Suprapubic skin (tissue), 4 donors: Measurements from ENCODE around the gene ADGRE1. TPM values are rescaled to one million over a fixed set of nuclear protein-coding genes. Genes with fewer than 3 reads are reported as not detected.

Experiments
- DNase-seq, 2 donors: peaks; one replicate each; pipeline ENCODE4 v3.0.0-alpha.2; 2019; ENCODE audit warnings: low spot score in 2 of 2
- H3K27ac ChIP-seq: fragments of 200-600 bp; sonication (generic); one replicate; pipeline ENCODE4 v1.5.1; 2019
- H3K27me3 ChIP-seq: fragments of 200-600 bp; sonication (generic); one replicate; pipeline ENCODE4 v1.5.1; 2019
- H3K36me3 ChIP-seq: fragments of 200-600 bp; sonication (generic); one replicate; pipeline ENCODE4 v1.5.1; 2019
- H3K4me1 ChIP-seq: fragments of 200-600 bp; sonication (generic); one replicate; pipeline ENCODE4 v1.5.1; 2019
- H3K4me3 ChIP-seq: fragments of 200-600 bp; sonication (generic); one replicate; pipeline ENCODE4 v1.5.1; 2019; ENCODE audit warnings: mild to moderate bottlenecking
- H3K9me3 ChIP-seq: fragments of 200-600 bp; sonication (generic); one replicate; pipeline ENCODE4 v1.5.1; 2019
- CTCF ChIP-seq, 2 donors: fragments of 200-600 bp in 1 of 2; fragments of 450-650 bp in 1 of 2; sonication (generic) in 1 of 2; IDR thresholded peaks; one replicate each; pipeline ENCODE4 v1.5.1; 2016 to 2019; ENCODE audit warnings: antibody characterized with exemption in 2 of 2, mild to moderate bottlenecking in 1 of 2, moderate library complexity in 1 of 2
- EP300 ChIP-seq: sonication (generic); formaldehyde crosslinking; IDR thresholded peaks from one replicate; pipeline ENCODE4 v1.6.1; 2017; ENCODE audit warnings: antibody characterized with exemption
- POLR2A ChIP-seq, 2 donors: fragments of 450-650 bp; IDR thresholded peaks; one replicate each; pipeline ENCODE4 v1.6.1; 2017; ENCODE audit warnings: antibody characterized with exemption in 2 of 2, mild to moderate bottlenecking in 2 of 2, moderate library complexity in 2 of 2
- POLR2AphosphoS5 ChIP-seq, 3 donors: sonication (generic); formaldehyde crosslinking; IDR thresholded peaks; one replicate each; pipeline ENCODE4 v1.6.1; 2017; ENCODE audit warnings: antibody characterized with exemption in 3 of 3
- WGBS: methylation state at CpG from one replicate; pipeline ENCODE4 v1.1.5; 2018; 5-methylcytosine and 5-hydroxymethylcytosine counted together
- total RNA-seq, 4 donors: library from RNA; depleted of rRNA; stranded (reverse); fragments of >200 nt; gene quantifications; one replicate each; pipeline ENCODE4 v1.1.0, GENCODE V29; 2016

The ADGRE1 gene
- total RNA-seq, 4 donors from 2014 or later = not detected

- no peak for TF ChIP-seq CTCF (IDR thresholded peaks at IDR 0.05)
- Histone ChIP-seq H3K4me3 (no peak overlapping the region), H3K36me3 (no peaks in the 10 kb centered on the region), H3K27ac (no peak overlapping the region), H3K9me3 (no peaks in the 10 kb centered on the region), H3K27me3 (peaks cover 4% of the 10 kb centered on the region), H3K4me1 (no peaks in the 10 kb centered on the region)
- WGBS = 94% methylated on average over 3 of the region's 3 CpGs
- DNase-seq = no peak
These were observed 67.7 kb downstream of the ADGRE1 start for GRCh38 chr19:6955082-6955481.

- no peak for DNase-seq
- no peak overlapping the region for H3K4me3 ChIP-seq
These were observed 69.2 kb downstream of the ADGRE1 start for GRCh38 chr19:6956573-6956972.

GRCh38 chr19:6958791-6959190 lies 71.4 kb downstream of the ADGRE1 start:
- Histone ChIP-seq H3K4me1 (no peaks in the 10 kb centered on the region), H3K27ac (no peak overlapping the region), H3K36me3 (no peaks in the 10 kb centered on the region), H3K4me3 (no peak overlapping the region), H3K27me3 (no peaks in the 10 kb centered on the region), H3K9me3 (no peaks in the 10 kb centered on the region)
- WGBS = 80% methylated on average over 3 of the region's 3 CpGs
- no peak for DNase-seq
- no peak for TF ChIP-seq EP300
- no peak for TF ChIP-seq POLR2A (IDR thresholded peaks at IDR 0.05)
- TF ChIP-seq CTCF (IDR thresholded peaks at IDR 0.05) = no peak
- TF ChIP-seq POLR2AphosphoS5 (IDR thresholded peaks at IDR 0.05) = no peak

More at GRCh38 chr19:6956573-6956972, 69.2 kb downstream of the ADGRE1 start:
- Histone ChIP-seq H3K27ac (no peak overlapping the region), H3K27me3 (peaks cover 4% of the 10 kb centered on the region), H3K4me1 (no peaks in the 10 kb centered on the region), H3K36me3 (no peaks in the 10 kb centered on the region), H3K9me3 (no peaks in the 10 kb centered on the region)
- WGBS = 89% methylated on average over 1 of the region's 1 CpG
- TF ChIP-seq CTCF (IDR thresholded peaks at IDR 0.05) (no peak), POLR2A (IDR thresholded peaks at IDR 0.05) (no peak), POLR2AphosphoS5 (IDR thresholded peaks at IDR 0.05) (no peak), EP300 (no peak)

- H3K4me3 ChIP-seq = no peak overlapping the region
- H3K4me1 ChIP-seq = no peaks in the 10 kb centered on the region
- H3K9me3 ChIP-seq = no peaks in the 10 kb centered on the region
- WGBS = 76% methylated on average over 6 of the region's 6 CpGs
- no peak for DNase-seq
- no peak overlapping the region for H3K27ac ChIP-seq
- H3K36me3 ChIP-seq = no peaks in the 10 kb centered on the region
- TF ChIP-seq EP300 = no peak
- no peak for TF ChIP-seq POLR2AphosphoS5 (IDR thresholded peaks at IDR 0.05)
- no peak for TF ChIP-seq POLR2A (IDR thresholded peaks at IDR 0.05)
- no peak for TF ChIP-seq CTCF (IDR thresholded peaks at IDR 0.05)
- H3K27me3 ChIP-seq = peaks cover 3% of the 10 kb centered on the region
These were observed 76.0 kb downstream of the ADGRE1 start for GRCh38 chr19:6963244-6963852.

GRCh38 chr19:6963937-6964336 lies 76.6 kb downstream of the ADGRE1 start:
- TF ChIP-seq POLR2AphosphoS5 (IDR thresholded peaks at IDR 0.05) (no peak), POLR2A (IDR thresholded peaks at IDR 0.05) (no peak), CTCF (IDR thresholded peaks at IDR 0.05) (no peak), EP300 (no peak)
- no peaks in the 10 kb centered on the region for H3K9me3 ChIP-seq
- WGBS = 49% methylated on average over 4 of the region's 4 CpGs
- H3K36me3 ChIP-seq = no peaks in the 10 kb centered on the region
- H3K27ac ChIP-seq = no peak overlapping the region
- H3K4me1 ChIP-seq = no peaks in the 10 kb centered on the region
- DNase-seq = no peak
- H3K27me3 ChIP-seq = peaks cover 3% of the 10 kb centered on the region
- no peak overlapping the region for H3K4me3 ChIP-seq
